Measurements from ENCODE around the gene SLC30A3.

Gene SLC30A3

GRCh38 chr2:27256855-27257454 lies 5.9 kb downstream of the SLC30A3 start:
- DNase-seq: no peak

GRCh38 chr2:27255660-27256059 lies 7.2 kb downstream of the SLC30A3 start:
- no peak for DNase-seq

- no peak for DNase-seq
Measured at GRCh38 chr2:27255187-27255586, 7.7 kb downstream of the SLC30A3 start.

- no peak for DNase-seq
Measured at GRCh38 chr2:27251766-27252165, 11.1 kb downstream of the SLC30A3 start.

GRCh38 chr2:27250652-27251379 lies 12.0 kb downstream of the SLC30A3 start:
- no peak for DNase-seq

- no peak for DNase-seq
Measured at GRCh38 chr2:27249891-27250651, 12.8 kb downstream of the SLC30A3 start.

- DNase-seq: no peak
Measured at GRCh38 chr2:27249159-27249890, 13.5 kb downstream of the SLC30A3 start.

GRCh38 chr2:27247893-27248292 lies 15.0 kb downstream of the SLC30A3 start:
- no peak for DNase-seq

- DNase-seq: no peak
Measured at GRCh38 chr2:27245626-27246025, 17.2 kb downstream of the SLC30A3 start.

- DNase-seq: no peak
Measured at GRCh38 chr2:27245116-27245515, 17.7 kb downstream of the SLC30A3 start.

- no peak for DNase-seq
Measured at GRCh38 chr2:27243391-27244130, 19.3 kb downstream of the SLC30A3 start.

- DNase-seq: no peak
Measured at GRCh38 chr2:27242614-27242951, 20.3 kb downstream of the SLC30A3 start.

GRCh38 chr2:27241761-27242613 lies 20.9 kb downstream of the SLC30A3 start:
- DNase-seq: no peak

GRCh38 chr2:27240406-27240805 lies 22.4 kb downstream of the SLC30A3 start:
- no peak for DNase-seq

- no peak for DNase-seq
Measured at GRCh38 chr2:27238976-27239375, 23.9 kb downstream of the SLC30A3 start.

GRCh38 chr2:27237341-27237945 lies 25.4 kb downstream of the SLC30A3 start:
- no peak for DNase-seq

- no peak for DNase-seq
Measured at GRCh38 chr2:27236626-27237025, 26.2 kb downstream of the SLC30A3 start.

- no peak for DNase-seq
Measured at GRCh38 chr2:27236136-27236535, 26.7 kb downstream of the SLC30A3 start.

- no peak for DNase-seq
Measured at GRCh38 chr2:27233341-27233740, 29.5 kb downstream of the SLC30A3 start.

GRCh38 chr2:27231921-27232320 lies 30.9 kb downstream of the SLC30A3 start:
- no peak for DNase-seq

GRCh38 chr2:27227501-27227900 lies 35.3 kb downstream of the SLC30A3 start:
- DNase-seq: no peak
